Erythroblast (primary cell): Measurements from ENCODE around the gene DCAF10.

Experiments
- GATA1 ChIP-seq: IDR thresholded peaks from 2 replicates; pipeline ENCODE4 v1.6.1; 2011; ENCODE audit warnings: low read depth, mild to moderate bottlenecking, control low read depth, low read length, moderate library complexity
- POLR2A ChIP-seq: IDR thresholded peaks from 2 replicates; pipeline ENCODE4 v1.6.1; 2011; ENCODE audit warnings: mild to moderate bottlenecking, low read length

- TF ChIP-seq POLR2A, result no peak
- no peak for TF ChIP-seq GATA1
These were observed 113.6 kb downstream of the DCAF10 start for GRCh38 chr9:37914154-37914551.
